GM12865 (cell line): ENCODE data around the gene CD52.
"Not testable (repeated sequence)": the region's sequence is repeated elsewhere in the genome, so short reads cannot be mapped to it uniquely, and the experiment has no call there.

Experiments
- DNase-seq: peaks from one replicate; pipeline ENCODE4 v3.0.0; 2010; ENCODE audit warnings: low read depth
- H3K4me3 ChIP-seq: 2 replicates; pipeline ENCODE4 v1.5.1; 2011; ENCODE audit warnings: mild to moderate bottlenecking, low read depth, low read length, control low read depth
- CTCF ChIP-seq: IDR thresholded peaks from 2 replicates; pipeline ENCODE4 v1.5.1; 2011; ENCODE audit warnings: low read length, control low read depth, low read depth, inconsistent platforms; ENCODE audit not compliant: insufficient read depth; ENCODE audit errors: missing control alignments

The CD52 gene

GRCh38 chr1:26306290-26307229 lies 11.2 kb upstream of the CD52 start, which contains the start of gene UBXN11:
Gene UBXN11, minus strand, starts transcription at chr1:26306636. Its CDS starts 3,753 bp downstream, at chr1:26302883.
- no peak for TF ChIP-seq CTCF

GRCh38 chr1:26307363-26307781 lies 10.4 kb upstream of the CD52 start:
- no peak for TF ChIP-seq CTCF
- H3K4me3 ChIP-seq = peak overlapping the region; percentile 72
- DNase-seq = no peak

More at GRCh38 chr1:26306290-26307229, 11.2 kb upstream of the CD52 start, which contains the start of gene UBXN11:
- DNase-seq = peak; percentile 97
- H3K4me3 ChIP-seq = peak within 1 kb of the TSS; percentile 72

GRCh38 chr1:26307966-26308899 lies 9.5 kb upstream of the CD52 start:
- DNase-seq, H3K4me3 ChIP-seq: not testable (repeated sequence)

DNA sequence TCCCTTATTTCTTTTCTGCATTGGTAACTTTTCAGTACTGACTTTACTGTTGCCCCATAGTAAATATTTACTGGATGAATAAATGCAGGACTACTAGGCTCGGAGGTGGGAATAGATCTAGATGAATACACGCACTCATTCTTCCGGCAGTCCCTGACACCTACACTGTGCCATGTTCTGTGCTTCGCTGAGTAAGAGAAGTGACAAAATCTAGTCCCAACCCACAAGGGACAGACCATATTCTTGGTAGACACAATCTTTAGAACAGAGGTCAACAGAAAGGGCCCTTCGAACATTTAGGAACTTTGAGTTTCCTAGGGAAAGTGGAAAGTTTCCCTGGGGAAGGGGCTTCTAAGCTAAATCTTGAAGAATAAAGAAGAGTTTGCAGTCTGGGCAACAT lies 3.3 kb upstream of the CD52 start:
- no peak overlapping the region for H3K4me3 ChIP-seq
- TF ChIP-seq CTCF = no peak
- no peak for DNase-seq

DNA sequence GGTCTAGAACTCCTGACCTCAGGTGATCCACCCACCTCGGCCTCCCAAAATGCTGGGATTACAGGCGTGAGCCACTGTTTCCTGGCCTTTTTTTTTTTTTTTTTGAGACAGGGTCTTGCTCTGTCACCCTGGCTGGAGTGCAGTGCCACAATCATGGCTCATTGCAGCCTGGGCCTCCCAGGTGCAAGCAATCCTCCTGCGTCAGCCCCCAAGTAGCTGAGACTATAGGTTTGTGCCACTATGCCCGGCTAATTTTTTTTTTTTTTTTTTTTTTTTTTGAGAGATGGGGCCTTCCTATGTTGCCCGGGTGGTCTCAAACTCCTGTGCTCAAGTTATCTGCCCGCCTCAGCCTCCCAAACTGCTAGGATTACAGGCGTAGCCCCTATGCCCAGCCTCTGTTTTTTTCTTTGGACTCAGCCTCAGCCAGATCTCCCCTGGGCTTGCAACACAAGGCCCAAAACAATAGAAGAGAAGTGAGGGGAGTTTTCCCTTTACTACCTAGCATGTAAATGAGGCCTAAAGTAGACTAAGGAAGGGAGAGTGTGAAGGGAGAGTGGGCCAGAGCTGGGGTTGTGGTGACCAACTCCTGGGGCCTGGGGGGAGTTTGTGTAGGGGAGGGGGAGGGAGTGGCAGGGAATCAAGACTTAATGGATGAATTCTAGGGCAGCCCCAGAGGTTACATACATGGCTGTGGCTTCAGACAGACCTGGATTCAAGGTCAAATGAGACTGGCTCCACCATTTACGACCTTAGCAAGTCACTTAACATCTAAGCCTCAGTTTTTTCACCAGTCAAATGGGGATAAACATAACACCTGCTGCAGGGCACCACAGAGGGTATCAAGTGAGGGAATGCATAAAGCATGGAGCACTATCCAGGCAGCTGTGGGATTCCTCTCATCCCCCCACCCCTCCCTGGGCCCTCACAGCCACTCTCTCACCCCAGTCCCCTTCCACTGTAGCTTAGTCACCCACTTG lies 1.6 kb upstream of the CD52 start:
- peak overlapping the region; percentile 81 for H3K4me3 ChIP-seq
- TF ChIP-seq CTCF = no peak
- DNase-seq = peak; percentile 32

DNA sequence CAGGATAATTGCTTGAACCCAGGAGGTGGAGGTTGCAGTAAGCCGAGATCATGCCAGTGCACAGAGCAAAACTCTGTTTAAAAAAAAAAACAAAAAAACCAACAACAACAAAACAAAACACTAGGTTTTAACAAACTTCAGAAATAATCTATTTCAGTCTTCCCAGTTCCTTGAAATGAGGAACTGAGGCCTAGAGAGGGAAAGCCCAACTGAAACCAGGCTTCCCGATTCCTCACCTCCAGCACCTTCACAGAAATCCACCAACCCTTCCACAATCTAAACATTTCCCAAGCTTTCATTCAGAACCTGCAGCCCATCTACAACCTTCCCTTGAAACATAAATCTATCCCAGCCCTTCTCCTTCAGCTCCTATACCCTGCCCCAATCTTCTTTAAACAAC lies 612 bp upstream of the CD52 start:
- no peak for TF ChIP-seq CTCF
- DNase-seq = peak; percentile 41
- H3K4me3 ChIP-seq = peak overlapping the region; percentile 81
